Activated effector memory CD4-positive, alpha-beta T cell treated with Interleukin-2 at 50 U/mL for 16 hours (primary cell): ENCODE measurements around the gene BAG1.

Source experiments
- DNase-seq: peaks from one replicate; pipeline ENCODE4 v3.0.0-alpha.2; 2020

BAG1 gene

GRCh38 chr9:33202552-33203201 is 61.8 kb downstream of the BAG1 start:
- no peak for DNase-seq
